Keratinocyte (primary cell): ENCODE data around the gene ZC3H12C.

Source experiments
- EZH2 ChIP-seq: IDR thresholded peaks from one replicate; pipeline ENCODE4 v1.6.1; 2012; ENCODE audit warnings: inconsistent platforms, mild to moderate bottlenecking, low read length, moderate library complexity
- TF ChIP-seq, protein P1 (sequence below), 3 experiments: IDR thresholded peaks in 1 of 3; conservative IDR thresholded peaks in 1 of 3; optimal IDR thresholded peaks in 1 of 3; 2 replicates in 2 of 3; 3 replicates in 1 of 3; pipeline versions ENCODE3 to v1.5.1; 2011; ENCODE audit warnings: low read length in 3 of 3, mild to moderate bottlenecking in 3 of 3, moderate library complexity in 2 of 3, control low read depth in 1 of 3, inconsistent platforms in 1 of 3; ENCODE audit not compliant: insufficient read depth in 2 of 3; ENCODE audit errors: extremely low read depth in 1 of 3

GRCh38 chr11:110159476-110159875 is 66.3 kb downstream of the ZC3H12C start:
- TF ChIP-seq, protein P1, sequence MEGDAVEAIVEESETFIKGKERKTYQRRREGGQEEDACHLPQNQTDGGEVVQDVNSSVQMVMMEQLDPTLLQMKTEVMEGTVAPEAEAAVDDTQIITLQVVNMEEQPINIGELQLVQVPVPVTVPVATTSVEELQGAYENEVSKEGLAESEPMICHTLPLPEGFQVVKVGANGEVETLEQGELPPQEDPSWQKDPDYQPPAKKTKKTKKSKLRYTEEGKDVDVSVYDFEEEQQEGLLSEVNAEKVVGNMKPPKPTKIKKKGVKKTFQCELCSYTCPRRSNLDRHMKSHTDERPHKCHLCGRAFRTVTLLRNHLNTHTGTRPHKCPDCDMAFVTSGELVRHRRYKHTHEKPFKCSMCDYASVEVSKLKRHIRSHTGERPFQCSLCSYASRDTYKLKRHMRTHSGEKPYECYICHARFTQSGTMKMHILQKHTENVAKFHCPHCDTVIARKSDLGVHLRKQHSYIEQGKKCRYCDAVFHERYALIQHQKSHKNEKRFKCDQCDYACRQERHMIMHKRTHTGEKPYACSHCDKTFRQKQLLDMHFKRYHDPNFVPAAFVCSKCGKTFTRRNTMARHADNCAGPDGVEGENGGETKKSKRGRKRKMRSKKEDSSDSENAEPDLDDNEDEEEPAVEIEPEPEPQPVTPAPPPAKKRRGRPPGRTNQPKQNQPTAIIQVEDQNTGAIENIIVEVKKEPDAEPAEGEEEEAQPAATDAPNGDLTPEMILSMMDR (optimal IDR thresholded peaks at IDR 0.05 in 1 of 3, IDR thresholded peaks at IDR 0.05 in 1 of 3, conservative IDR thresholded peaks at IDR 0.05 in 1 of 3; ENCODE audit: extremely low read depth in 1 of 3, insufficient read depth in 2 of 3, low read length in 3 of 3): no peak
- no peak for TF ChIP-seq EZH2
